GM23338 (cell line): ENCODE data around the gene B3GALNT2. TPM values are rescaled to one million over a fixed set of nuclear protein-coding genes. Genes with fewer than 3 reads are reported as not detected.
"Not testable (repeated sequence)": the region's sequence is repeated elsewhere in the genome, so short reads cannot be mapped to it uniquely, and the experiment has no call there.

ENCODE experiments used
- ATAC-seq: fragments of 200-7000 bp; cut with Tn5 transposase; 3 replicates; pipeline ENCODE4 v1.9.1; 2020
- DNase-seq: peaks from one replicate; pipeline ENCODE4 v3.0.0-alpha.2; 2015; ENCODE audit warnings: low spot score
- H2AFZ ChIP-seq: fragments of 200-600 bp; sonication (generic); 2 replicates; pipeline ENCODE4 v1.8.0; 2016; ENCODE audit warnings: antibody characterized with exemption, mild to moderate bottlenecking, moderate library complexity
- H3F3A ChIP-seq: fragments of 200-600 bp; sonication (generic); replicated peaks from 2 replicates; pipeline ENCODE4 v1.8.0; 2017; ENCODE audit warnings: antibody characterized with exemption, mixed run types, low read depth
- H3K27ac ChIP-seq: fragments of 200-600 bp; sonication (generic); 2 replicates; pipeline ENCODE4 v1.6.1; 2016; ENCODE audit warnings: low read depth
- H3K27me3 ChIP-seq: fragments of 200-600 bp; sonication (generic); 2 replicates; pipeline ENCODE4 v1.8.0; 2016; ENCODE audit warnings: mild to moderate bottlenecking, mixed run types, moderate library complexity; ENCODE audit not compliant: insufficient read depth
- H3K36me3 ChIP-seq: fragments of 200-600 bp; sonication (generic); 2 replicates; pipeline ENCODE4 v1.8.0; 2016; ENCODE audit warnings: mild to moderate bottlenecking; ENCODE audit not compliant: insufficient read depth
- H3K4me1 ChIP-seq: fragments of 200-600 bp; sonication (generic); 2 replicates; pipeline ENCODE4 v1.8.0; 2016; ENCODE audit warnings: mild to moderate bottlenecking, moderate library complexity; ENCODE audit not compliant: insufficient read depth
- H3K4me2 ChIP-seq: fragments of 200-600 bp; sonication (generic); 2 replicates; pipeline ENCODE4 v1.7.1; 2017; ENCODE audit warnings: mixed run types
- H3K4me3 ChIP-seq: fragments of 200-600 bp; sonication (generic); 2 replicates; pipeline ENCODE4 v1.6.1; 2016; ENCODE audit warnings: mixed run types
- H3K79me2 ChIP-seq: fragments of 200-600 bp; sonication (generic); replicated peaks from 2 replicates; pipeline ENCODE4 v1.8.0; 2017; ENCODE audit warnings: mild to moderate bottlenecking; ENCODE audit not compliant: insufficient read depth
- H3K9me2 ChIP-seq: fragments of 200-600 bp; sonication (generic); 2 replicates; pipeline ENCODE4 v1.8.0; 2017; ENCODE audit not compliant: insufficient read depth
- H4K20me1 ChIP-seq: fragments of 200-600 bp; sonication (generic); replicated peaks from 2 replicates; pipeline ENCODE4 v1.8.0; 2017; ENCODE audit warnings: mild to moderate bottlenecking; ENCODE audit not compliant: insufficient read depth
- H3K27ac Mint-ChIP-seq: 2 replicates; pipeline ENCODE4 v1.8.0; 2020; ENCODE audit warnings: inconsistent platforms, mild to moderate bottlenecking, moderate library complexity, mixed read lengths
- H3K27me3 Mint-ChIP-seq: 3 replicates; pipeline ENCODE4 v1.8.0; 2022; ENCODE audit warnings: low read depth, mild to moderate bottlenecking, moderate library complexity, mixed read lengths, inconsistent platforms; ENCODE audit not compliant: insufficient read depth, poor library complexity
- H3K36me3 Mint-ChIP-seq: 3 replicates; pipeline ENCODE4 v1.8.0; 2021; ENCODE audit warnings: low read depth, mild to moderate bottlenecking, inconsistent platforms, moderate library complexity, mixed read lengths
- H3K4me1 Mint-ChIP-seq: 3 replicates; pipeline ENCODE4 v1.8.0; 2020; ENCODE audit warnings: mild to moderate bottlenecking, inconsistent platforms, mixed read lengths
- H3K4me3 Mint-ChIP-seq: 3 replicates; pipeline ENCODE4 v1.8.0; 2021; ENCODE audit warnings: moderate library complexity, mild to moderate bottlenecking, inconsistent platforms, mixed read lengths
- H3K9me3 Mint-ChIP-seq: 3 replicates; pipeline ENCODE4 v1.8.0; 2020; ENCODE audit warnings: moderate library complexity, mild to moderate bottlenecking, inconsistent platforms, mixed read lengths
- ETS1 ChIP-seq: IDR thresholded peaks from 2 replicates; pipeline ENCODE4 v1.6.1; 2016; ENCODE audit warnings: antibody characterized with exemption
- EZH2phosphoT487 ChIP-seq: fragments of 200-600 bp; sonication (generic); IDR thresholded peaks from one replicate; pipeline ENCODE4 v1.8.1; 2018; ENCODE audit warnings: antibody characterized with exemption; ENCODE audit not compliant: unreplicated experiment
- NANOG ChIP-seq: IDR thresholded peaks from 2 replicates; pipeline ENCODE4 v1.6.1; 2016; ENCODE audit warnings: antibody characterized with exemption, borderline replicate concordance
- POLR2AphosphoS5 ChIP-seq: IDR thresholded peaks from 2 replicates; pipeline ENCODE4 v1.6.1; 2016; ENCODE audit warnings: antibody characterized with exemption, low read depth
- STAT1 ChIP-seq: IDR thresholded peaks from one replicate; pipeline ENCODE4 v1.6.1; 2016; ENCODE audit warnings: antibody characterized with exemption; ENCODE audit not compliant: unreplicated experiment
- ZNF114 ChIP-seq: fragments of 250-450 bp; sonication (Bioruptor Pico); IDR thresholded peaks from 2 replicates; pipeline ENCODE4 v1.5.0; 2020; ENCODE audit warnings: mild to moderate bottlenecking, moderate library complexity
- ZNF331 ChIP-seq: fragments of 250-450 bp; sonication (Bioruptor Pico); IDR thresholded peaks from 2 replicates; pipeline ENCODE4 v1.5.0; 2020; ENCODE audit warnings: low read depth, mild to moderate bottlenecking, moderate library complexity
- polyA plus RNA-seq: library from polyadenylated mRNA; unstranded; fragments of >200 nt; fragmentation: Nextera tagmentation; extraction: Ambion mirVana; gene quantifications from 2 replicates; pipeline ENCODE4 v1.2.1, GENCODE V29; 2016
- total RNA-seq: library from RNA; depleted of rRNA; stranded (reverse); fragments of >200 nt; shearing (Covaris generic); gene quantifications from 2 replicates; pipeline ENCODE4 v1.2.3, GENCODE V29; 2014
- TF ChIP-seq, protein P1 (sequence below): IDR thresholded peaks from one replicate; pipeline ENCODE4 v1.6.1; 2018; ENCODE audit warnings: antibody characterized with exemption; ENCODE audit not compliant: unreplicated experiment

B3GALNT2 gene
- total and polyA plus RNA-seq, 2 experiments from 2014 or later: 14.4 to 48.8 TPM

DNA sequence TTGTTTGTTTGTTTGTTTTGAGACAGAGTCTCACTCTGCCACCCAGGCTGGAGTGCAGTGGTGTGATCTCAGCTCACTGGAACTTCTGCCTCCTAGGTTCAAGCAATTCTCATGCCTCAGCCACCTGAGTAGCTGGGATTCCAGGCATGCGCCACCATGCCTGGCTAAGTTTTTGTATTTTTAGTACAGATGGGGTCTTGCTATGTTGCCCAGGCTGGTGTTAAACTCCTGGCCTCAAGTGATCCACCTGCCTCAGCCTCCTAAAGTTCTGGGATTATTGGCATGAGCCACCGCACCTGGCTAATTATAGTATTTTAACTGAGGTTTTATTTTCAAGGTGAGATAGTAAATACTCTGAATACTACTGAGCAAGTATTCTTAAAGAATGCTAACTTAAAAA, 34.4 kb downstream of the B3GALNT2 start:
- H3K79me2 ChIP-seq, H3K27ac Mint-ChIP-seq, DNase-seq, H3K4me3 ChIP-seq, H3K36me3 ChIP-seq, H3K27me3 Mint-ChIP-seq, H3K4me1 Mint-ChIP-seq, H3K4me1 ChIP-seq, H3K9me2 ChIP-seq, H3K4me3 Mint-ChIP-seq, ATAC-seq, H3K27ac ChIP-seq, H3K27me3 ChIP-seq, H3K4me2 ChIP-seq, H4K20me1 ChIP-seq, H3K9me3 Mint-ChIP-seq, H3F3A ChIP-seq, H2AFZ ChIP-seq: not testable (repeated sequence)
- H3K36me3 Mint-ChIP-seq: peaks cover 29% of the 10 kb centered on the region; the same call in 2 of the 3 replicates

GRCh38 chr1:235468970-235469369, 35.3 kb downstream of the B3GALNT2 start:
- Histone ChIP-seq H3K36me3 (peaks cover 3% of the 10 kb centered on the region), H3K27ac (no peak overlapping the region), H3K79me2 (no peaks in the 10 kb centered on the region; the same call in 1 of the 2 replicates), H3K4me2 (no peak overlapping the region), H3F3A (no peaks in the 10 kb centered on the region), H3K4me3 (no peak overlapping the region), H3K9me2 (no peaks in the 10 kb centered on the region), H2AFZ (no peak overlapping the region), H4K20me1 (peaks cover 7% of the 10 kb centered on the region; the same call in 1 of the 2 replicates), H3K4me1 (no peaks in the 10 kb centered on the region), H3K27me3 (no peaks in the 10 kb centered on the region)
- H3K4me1 Mint-ChIP-seq: no peaks in the 10 kb centered on the region
- ATAC-seq (no peak), DNase-seq (no peak)
- H3K27me3 Mint-ChIP-seq: no peaks in the 10 kb centered on the region
- H3K36me3 Mint-ChIP-seq: peaks cover 38% of the 10 kb centered on the region
- no peaks in the 10 kb centered on the region for H3K9me3 Mint-ChIP-seq
- TF ChIP-seq NANOG (no peak), POLR2AphosphoS5 (no peak), STAT1 (no peak), ETS1 (no peak), ZNF114 (CRISPR knock-in tag) (no peak), ZNF331 (CRISPR knock-in tag) (no peak), EZH2phosphoT487 (no peak)
- TF ChIP-seq, protein P1, sequence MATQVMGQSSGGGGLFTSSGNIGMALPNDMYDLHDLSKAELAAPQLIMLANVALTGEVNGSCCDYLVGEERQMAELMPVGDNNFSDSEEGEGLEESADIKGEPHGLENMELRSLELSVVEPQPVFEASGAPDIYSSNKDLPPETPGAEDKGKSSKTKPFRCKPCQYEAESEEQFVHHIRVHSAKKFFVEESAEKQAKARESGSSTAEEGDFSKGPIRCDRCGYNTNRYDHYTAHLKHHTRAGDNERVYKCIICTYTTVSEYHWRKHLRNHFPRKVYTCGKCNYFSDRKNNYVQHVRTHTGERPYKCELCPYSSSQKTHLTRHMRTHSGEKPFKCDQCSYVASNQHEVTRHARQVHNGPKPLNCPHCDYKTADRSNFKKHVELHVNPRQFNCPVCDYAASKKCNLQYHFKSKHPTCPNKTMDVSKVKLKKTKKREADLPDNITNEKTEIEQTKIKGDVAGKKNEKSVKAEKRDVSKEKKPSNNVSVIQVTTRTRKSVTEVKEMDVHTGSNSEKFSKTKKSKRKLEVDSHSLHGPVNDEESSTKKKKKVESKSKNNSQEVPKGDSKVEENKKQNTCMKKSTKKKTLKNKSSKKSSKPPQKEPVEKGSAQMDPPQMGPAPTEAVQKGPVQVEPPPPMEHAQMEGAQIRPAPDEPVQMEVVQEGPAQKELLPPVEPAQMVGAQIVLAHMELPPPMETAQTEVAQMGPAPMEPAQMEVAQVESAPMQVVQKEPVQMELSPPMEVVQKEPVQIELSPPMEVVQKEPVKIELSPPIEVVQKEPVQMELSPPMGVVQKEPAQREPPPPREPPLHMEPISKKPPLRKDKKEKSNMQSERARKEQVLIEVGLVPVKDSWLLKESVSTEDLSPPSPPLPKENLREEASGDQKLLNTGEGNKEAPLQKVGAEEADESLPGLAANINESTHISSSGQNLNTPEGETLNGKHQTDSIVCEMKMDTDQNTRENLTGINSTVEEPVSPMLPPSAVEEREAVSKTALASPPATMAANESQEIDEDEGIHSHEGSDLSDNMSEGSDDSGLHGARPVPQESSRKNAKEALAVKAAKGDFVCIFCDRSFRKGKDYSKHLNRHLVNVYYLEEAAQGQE: no peak
- H3K4me3 Mint-ChIP-seq: no peak overlapping the region
- no peak overlapping the region for H3K27ac Mint-ChIP-seq
